ENCODE results near the gene VDR.

VDR gene

DNA sequence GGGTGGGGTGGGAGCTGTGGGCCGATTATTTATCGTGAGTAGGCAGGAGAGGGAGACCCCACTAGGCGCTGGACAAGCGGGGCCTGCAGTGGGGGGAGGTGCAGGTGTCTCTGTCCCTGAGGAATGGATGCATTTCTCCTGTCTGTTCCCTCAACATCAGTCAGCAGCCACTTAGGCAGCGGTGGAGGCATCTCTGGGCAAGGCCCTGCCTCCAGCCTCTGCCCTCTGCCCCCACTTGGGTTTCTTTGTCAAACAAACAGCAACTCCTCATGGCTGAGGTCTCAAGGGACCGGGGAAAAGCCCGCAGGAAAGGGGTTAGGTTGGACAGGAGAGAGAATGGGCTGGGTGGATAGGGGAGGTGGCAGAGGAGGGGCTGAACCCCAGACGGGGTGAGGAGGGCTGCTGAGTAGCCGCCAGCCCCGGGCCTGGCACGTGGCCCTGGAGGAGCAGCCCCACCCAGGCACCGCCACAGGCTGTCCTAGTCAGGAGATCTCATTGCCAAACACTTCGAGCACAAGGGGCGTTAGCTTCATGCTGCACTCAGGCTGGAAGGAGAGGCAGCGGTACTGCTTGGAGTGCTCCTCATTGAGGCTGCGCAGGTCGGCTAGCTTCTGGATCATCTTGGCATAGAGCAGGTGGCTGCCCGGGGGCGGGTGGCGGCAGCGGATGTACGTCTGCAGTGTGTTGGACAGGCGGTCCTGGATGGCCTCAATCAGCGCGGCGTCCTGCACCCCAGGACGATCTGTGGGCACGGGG is 60.4 kb downstream of the VDR start:
- TF ChIP-seq SIN3A (IDR thresholded peaks at IDR 0.05; ENCODE audit: borderline replicate concordance, insufficient read depth, low read length) (no peak), POLR2AphosphoS5 (IDR thresholded peaks at IDR 0.05; ENCODE audit: low read depth, low read length) (no peak), FOXP2 (optimal IDR thresholded peaks at IDR 0.05; ENCODE audit: borderline replicate concordance, extremely low read depth, extremely low read length, insufficient read depth) (no peak), TAF1 (IDR thresholded peaks at IDR 0.05; ENCODE audit: borderline replicate concordance, insufficient read depth, low read length) (no peak)
- TF ChIP-seq, protein P1, sequence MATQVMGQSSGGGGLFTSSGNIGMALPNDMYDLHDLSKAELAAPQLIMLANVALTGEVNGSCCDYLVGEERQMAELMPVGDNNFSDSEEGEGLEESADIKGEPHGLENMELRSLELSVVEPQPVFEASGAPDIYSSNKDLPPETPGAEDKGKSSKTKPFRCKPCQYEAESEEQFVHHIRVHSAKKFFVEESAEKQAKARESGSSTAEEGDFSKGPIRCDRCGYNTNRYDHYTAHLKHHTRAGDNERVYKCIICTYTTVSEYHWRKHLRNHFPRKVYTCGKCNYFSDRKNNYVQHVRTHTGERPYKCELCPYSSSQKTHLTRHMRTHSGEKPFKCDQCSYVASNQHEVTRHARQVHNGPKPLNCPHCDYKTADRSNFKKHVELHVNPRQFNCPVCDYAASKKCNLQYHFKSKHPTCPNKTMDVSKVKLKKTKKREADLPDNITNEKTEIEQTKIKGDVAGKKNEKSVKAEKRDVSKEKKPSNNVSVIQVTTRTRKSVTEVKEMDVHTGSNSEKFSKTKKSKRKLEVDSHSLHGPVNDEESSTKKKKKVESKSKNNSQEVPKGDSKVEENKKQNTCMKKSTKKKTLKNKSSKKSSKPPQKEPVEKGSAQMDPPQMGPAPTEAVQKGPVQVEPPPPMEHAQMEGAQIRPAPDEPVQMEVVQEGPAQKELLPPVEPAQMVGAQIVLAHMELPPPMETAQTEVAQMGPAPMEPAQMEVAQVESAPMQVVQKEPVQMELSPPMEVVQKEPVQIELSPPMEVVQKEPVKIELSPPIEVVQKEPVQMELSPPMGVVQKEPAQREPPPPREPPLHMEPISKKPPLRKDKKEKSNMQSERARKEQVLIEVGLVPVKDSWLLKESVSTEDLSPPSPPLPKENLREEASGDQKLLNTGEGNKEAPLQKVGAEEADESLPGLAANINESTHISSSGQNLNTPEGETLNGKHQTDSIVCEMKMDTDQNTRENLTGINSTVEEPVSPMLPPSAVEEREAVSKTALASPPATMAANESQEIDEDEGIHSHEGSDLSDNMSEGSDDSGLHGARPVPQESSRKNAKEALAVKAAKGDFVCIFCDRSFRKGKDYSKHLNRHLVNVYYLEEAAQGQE (IDR thresholded peaks at IDR 0.05; ENCODE audit: insufficient read depth in 1 of 2, low read depth in 2 of 2, low read length in 2 of 2) = no peak

DNA sequence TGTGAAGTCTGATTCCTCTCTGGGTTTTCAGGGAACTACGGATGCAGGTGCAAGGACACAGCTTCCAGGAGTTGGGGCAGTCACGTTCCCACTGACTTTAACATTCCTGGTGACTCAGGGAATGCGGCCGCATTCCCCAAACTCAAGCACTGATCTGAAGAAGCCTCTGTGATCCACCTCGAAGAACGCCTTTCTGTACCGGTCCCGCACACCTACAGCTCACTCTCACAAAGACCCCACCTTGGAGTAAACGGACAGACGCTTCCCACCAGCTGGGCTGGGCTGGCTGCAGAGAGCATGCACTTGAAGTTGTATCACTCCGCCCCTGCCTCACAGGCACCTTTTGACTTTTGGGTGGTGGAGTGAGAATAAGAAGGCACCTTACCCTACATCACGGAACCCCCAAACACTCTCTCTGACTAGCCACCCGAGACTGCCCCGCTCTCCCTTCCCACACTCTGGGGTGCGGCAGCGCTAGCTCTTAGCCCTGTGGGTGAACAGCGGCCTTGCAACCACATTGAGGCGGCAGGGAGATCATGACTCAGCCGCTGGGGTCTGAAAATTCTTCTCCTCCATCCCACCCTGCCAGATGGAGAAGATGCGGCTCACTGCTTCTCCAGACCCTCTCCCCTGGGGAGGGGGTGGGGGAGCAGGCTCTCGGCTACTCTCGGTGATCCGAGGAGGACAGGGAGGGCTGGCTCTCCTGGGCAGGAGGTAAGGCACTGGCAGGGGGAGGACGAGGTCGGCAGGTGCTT is 61.4 kb downstream of the VDR start:
- no peak for TF ChIP-seq POLR2AphosphoS5 (IDR thresholded peaks at IDR 0.05; ENCODE audit: low read depth, low read length)
- TF ChIP-seq SIN3A (IDR thresholded peaks at IDR 0.05; ENCODE audit: borderline replicate concordance, insufficient read depth, low read length) = no peak
- TF ChIP-seq TAF1 (IDR thresholded peaks at IDR 0.05; ENCODE audit: borderline replicate concordance, insufficient read depth, low read length) = no peak
- TF ChIP-seq, protein P1 (IDR thresholded peaks at IDR 0.05; ENCODE audit: insufficient read depth in 1 of 2, low read depth in 2 of 2, low read length in 2 of 2) = no peak
- no peak for TF ChIP-seq FOXP2 (optimal IDR thresholded peaks at IDR 0.05; ENCODE audit: borderline replicate concordance, extremely low read depth, extremely low read length, insufficient read depth)

DNA sequence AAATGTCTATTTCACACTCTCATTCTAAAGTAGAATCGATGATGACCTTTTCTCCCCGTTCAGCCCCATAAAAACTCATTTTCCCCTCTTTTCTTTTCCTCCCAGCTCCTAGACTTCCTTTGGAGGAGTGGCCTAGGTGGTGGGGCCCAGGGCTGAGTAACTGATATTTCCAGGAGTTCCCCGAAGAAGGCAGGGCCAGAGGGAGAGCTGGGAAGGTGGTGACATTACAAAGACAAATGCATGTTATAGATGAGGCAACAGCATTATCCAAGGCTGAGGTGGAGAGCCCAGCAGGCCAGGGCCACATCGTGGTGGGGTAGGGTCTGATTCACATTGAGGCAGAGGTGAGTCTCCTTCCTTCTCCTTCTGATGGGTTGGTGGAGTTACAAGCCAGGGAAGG is 62.9 kb downstream of the VDR start:
- TF ChIP-seq, protein P1 (IDR thresholded peaks at IDR 0.05; ENCODE audit: insufficient read depth in 1 of 2, low read depth in 2 of 2, low read length in 2 of 2) = no peak
- TF ChIP-seq FOXP2 (optimal IDR thresholded peaks at IDR 0.05; ENCODE audit: borderline replicate concordance, extremely low read depth, extremely low read length, insufficient read depth) (no peak), SIN3A (IDR thresholded peaks at IDR 0.05; ENCODE audit: borderline replicate concordance, insufficient read depth, low read length) (no peak), TAF1 (IDR thresholded peaks at IDR 0.05; ENCODE audit: borderline replicate concordance, insufficient read depth, low read length) (no peak), POLR2AphosphoS5 (IDR thresholded peaks at IDR 0.05; ENCODE audit: low read depth, low read length) (no peak)

DNA sequence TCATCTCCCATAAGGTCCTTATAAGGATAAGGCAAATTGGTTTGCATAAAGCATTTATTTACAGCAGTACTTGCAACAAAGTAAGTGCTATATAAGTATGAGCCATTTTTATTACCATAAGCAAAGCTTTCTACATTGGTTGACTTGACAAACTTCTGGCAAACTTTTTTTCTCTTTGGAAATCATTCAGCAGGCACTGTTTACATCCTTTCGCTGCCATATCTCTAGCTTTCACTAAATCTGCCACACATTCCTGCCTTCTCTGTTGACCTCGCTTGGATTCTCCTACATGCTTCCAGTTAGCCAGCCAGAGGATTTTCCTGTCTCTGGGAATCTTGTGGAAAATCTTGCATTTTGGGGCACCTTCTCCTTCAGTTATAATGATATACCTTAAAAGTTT is 63.3 kb downstream of the VDR start:
- TF ChIP-seq SIN3A (IDR thresholded peaks at IDR 0.05; ENCODE audit: borderline replicate concordance, insufficient read depth, low read length) = no peak
- no peak for TF ChIP-seq TAF1 (IDR thresholded peaks at IDR 0.05; ENCODE audit: borderline replicate concordance, insufficient read depth, low read length)
- TF ChIP-seq FOXP2 (optimal IDR thresholded peaks at IDR 0.05; ENCODE audit: borderline replicate concordance, extremely low read depth, extremely low read length, insufficient read depth) = no peak
- no peak for TF ChIP-seq POLR2AphosphoS5 (IDR thresholded peaks at IDR 0.05; ENCODE audit: low read depth, low read length)

DNA sequence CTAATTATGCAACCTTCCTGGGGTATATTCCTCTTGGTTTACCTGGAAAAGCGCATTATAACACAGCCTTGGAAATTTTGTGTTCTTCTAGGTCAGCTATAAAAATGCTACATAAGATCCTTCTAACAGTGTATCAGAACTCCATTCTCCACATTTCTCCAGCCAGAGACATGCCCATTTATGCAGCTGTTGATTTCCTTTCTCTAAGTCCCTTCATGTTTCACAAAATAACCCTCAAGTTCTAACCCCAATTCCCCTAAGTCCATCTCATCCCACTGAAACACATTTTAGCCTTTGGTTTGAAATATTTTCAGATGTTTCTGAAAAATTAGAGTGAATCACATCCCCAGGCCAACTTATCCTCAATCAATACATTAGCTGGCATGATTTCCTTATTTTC is 64.2 kb downstream of the VDR start:
- TF ChIP-seq, protein P1 (IDR thresholded peaks at IDR 0.05; ENCODE audit: insufficient read depth in 1 of 2, low read depth in 2 of 2, low read length in 2 of 2) = no peak
- TF ChIP-seq SIN3A (IDR thresholded peaks at IDR 0.05; ENCODE audit: borderline replicate concordance, insufficient read depth, low read length) (no peak), POLR2AphosphoS5 (IDR thresholded peaks at IDR 0.05; ENCODE audit: low read depth, low read length) (no peak), TAF1 (IDR thresholded peaks at IDR 0.05; ENCODE audit: borderline replicate concordance, insufficient read depth, low read length) (no peak), FOXP2 (optimal IDR thresholded peaks at IDR 0.05; ENCODE audit: borderline replicate concordance, extremely low read depth, extremely low read length, insufficient read depth) (no peak)
